Panc1 (cell line): Measurements from ENCODE around the gene SLC34A1.
"Not testable (repeated sequence)": the region's sequence is repeated elsewhere in the genome, so short reads cannot be mapped to it uniquely, and the experiment has no call there.

Experiments
- CTCF ChIP-seq: fragments of 450-650 bp; IDR thresholded peaks from 2 replicates; pipeline ENCODE4 v1.5.1; 2017; ENCODE audit warnings: mild to moderate bottlenecking
- POLR2AphosphoS5 ChIP-seq: IDR thresholded peaks from 2 replicates; pipeline ENCODE4 v1.6.1; 2012; ENCODE audit warnings: mild to moderate bottlenecking, low read depth, low read length, moderate library complexity
- REST ChIP-seq, 2 experiments: IDR thresholded peaks; 2 replicates each; pipeline ENCODE4 v1.6.1; 2011 to 2012; ENCODE audit warnings: low read depth in 2 of 2, control low read depth in 1 of 2, low read length in 1 of 2, mild to moderate bottlenecking in 1 of 2, moderate library complexity in 1 of 2; ENCODE audit not compliant: insufficient read depth in 1 of 2
- SIN3A ChIP-seq: IDR thresholded peaks from 2 replicates; pipeline ENCODE4 v1.6.1; 2012; ENCODE audit warnings: low read depth, mild to moderate bottlenecking, low read length, moderate library complexity, borderline replicate concordance; ENCODE audit not compliant: insufficient read depth
- TCF7L2 ChIP-seq: IDR thresholded peaks from 2 replicates; pipeline ENCODE4 v1.6.1; 2011; ENCODE audit warnings: mild to moderate bottlenecking, low read depth, low read length, inconsistent platforms

- not testable (repeated sequence) for TF ChIP-seq CTCF; POLR2AphosphoS5; REST (IDR thresholded peaks at IDR 0.05; ENCODE audit: insufficient read depth in 1 of 2, low read depth in 2 of 2, low read length in 1 of 2); SIN3A; TCF7L2
Observed at GRCh38 chr5:177375516-177375915, 8.7 kb upstream of the SLC34A1 start.
